Stimulated activated CD8-positive, alpha-beta memory T cell treated with anti-CD3 and anti-CD28 coated beads, Interleukin-15, amount 100 ng/mL, for 1 hour (primary cell): Measurements from ENCODE around the gene KRT23.

Experiments used
- DNase-seq: peaks from one replicate; pipeline ENCODE4 v3.0.0-alpha.2; 2020; ENCODE audit warnings: low read depth

The KRT23 gene

GRCh38 chr17:40909755-40910154 lies 27.7 kb downstream of the KRT23 start:
- no peak for DNase-seq

GRCh38 chr17:40909351-40909750 lies 28.1 kb downstream of the KRT23 start:
- DNase-seq: peak; percentile 30

GRCh38 chr17:40906613-40907012 lies 30.8 kb downstream of the KRT23 start:
- DNase-seq: no peak

- no peak for DNase-seq
Observed at GRCh38 chr17:40905370-40905769, 32.1 kb downstream of the KRT23 start.

DNA sequence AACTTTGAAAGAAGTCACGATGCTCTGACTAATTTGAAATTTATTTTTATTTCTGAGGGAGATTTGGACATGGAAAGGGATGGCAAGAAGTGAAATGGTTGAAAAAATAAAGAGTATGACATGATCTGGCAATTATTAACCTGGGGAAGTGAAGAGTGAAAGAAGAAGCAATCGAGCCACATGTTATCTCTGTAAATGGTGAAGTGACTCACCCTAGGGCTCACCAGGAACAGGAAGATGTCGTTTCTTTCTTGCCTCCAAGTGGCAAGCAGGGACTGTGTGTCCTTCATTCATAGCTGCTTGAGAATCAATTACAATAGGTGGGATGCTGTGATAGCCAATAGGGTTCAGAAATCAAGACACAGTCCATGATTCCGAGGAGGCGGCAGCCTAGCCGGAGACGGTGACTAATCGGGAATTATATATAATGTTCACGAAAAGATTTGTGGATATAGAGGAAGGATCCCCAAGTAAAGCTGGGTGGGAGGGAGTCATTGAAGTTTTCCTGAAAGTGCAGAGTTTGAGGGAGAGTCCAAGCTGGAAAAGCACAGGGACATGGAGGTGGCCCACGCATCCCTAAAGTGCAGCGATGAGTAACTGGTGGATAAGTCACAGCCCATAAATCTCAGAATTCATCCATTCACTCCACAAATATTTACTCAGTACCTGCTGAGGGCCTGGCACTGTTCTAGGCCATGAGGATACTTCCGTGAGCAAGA lies 34.2 kb downstream of the KRT23 start:
- DNase-seq: no peak

GRCh38 chr17:40902498-40902897 lies 34.9 kb downstream of the KRT23 start:
- DNase-seq: no peak

GRCh38 chr17:40901981-40902474 lies 35.4 kb downstream of the KRT23 start:
- no peak for DNase-seq

GRCh38 chr17:40900809-40901356 lies 36.6 kb downstream of the KRT23 start:
- no peak for DNase-seq

GRCh38 chr17:40896916-40897455 lies 40.5 kb downstream of the KRT23 start:
- no peak for DNase-seq

GRCh38 chr17:40895106-40895730 lies 42.2 kb downstream of the KRT23 start:
- DNase-seq: no peak

DNA sequence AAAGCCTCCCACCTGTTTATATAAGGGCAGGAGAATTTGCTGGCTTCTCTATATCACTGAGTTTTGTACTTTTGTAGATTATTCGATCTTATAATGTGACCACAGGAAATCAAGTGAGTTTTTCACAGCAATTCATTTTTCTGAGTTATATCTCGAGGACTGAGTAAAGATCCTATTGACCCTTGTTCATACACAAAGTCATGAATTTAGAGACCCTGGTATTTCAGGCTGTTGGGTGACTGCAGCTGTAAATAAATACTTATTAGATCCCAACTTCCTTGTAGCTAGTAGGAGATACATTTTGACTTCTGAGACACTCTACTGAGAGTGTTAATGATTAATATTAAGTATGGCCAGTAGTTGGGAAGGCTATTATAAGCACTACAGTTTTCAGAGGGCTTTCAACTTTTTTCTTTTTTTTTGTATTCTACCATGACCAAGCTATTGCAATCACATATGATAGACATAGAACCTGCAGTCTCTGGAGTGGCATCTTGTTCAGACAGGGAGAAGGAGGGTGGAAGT lies 49.2 kb downstream of the KRT23 start:
- no peak for DNase-seq

DNA sequence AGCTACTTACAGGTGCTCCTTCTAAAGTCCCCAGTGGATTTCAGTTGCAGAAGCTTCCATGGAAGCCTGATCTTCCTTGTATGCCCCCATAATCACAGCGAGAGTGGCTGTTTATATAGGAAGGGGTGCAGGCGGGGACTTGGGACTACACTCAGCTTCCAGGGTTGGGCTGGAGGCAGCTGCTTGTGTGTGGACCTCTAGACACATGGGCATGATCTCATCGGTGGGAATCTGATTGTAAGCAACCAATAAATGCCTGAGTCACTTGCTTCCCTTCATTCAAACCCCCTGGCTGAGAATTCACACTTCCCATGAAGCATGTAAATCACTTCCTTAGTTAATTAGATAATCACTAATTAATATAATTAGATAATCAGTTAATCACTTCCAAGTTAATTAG lies 51.4 kb downstream of the KRT23 start:
- no peak for DNase-seq

DNA sequence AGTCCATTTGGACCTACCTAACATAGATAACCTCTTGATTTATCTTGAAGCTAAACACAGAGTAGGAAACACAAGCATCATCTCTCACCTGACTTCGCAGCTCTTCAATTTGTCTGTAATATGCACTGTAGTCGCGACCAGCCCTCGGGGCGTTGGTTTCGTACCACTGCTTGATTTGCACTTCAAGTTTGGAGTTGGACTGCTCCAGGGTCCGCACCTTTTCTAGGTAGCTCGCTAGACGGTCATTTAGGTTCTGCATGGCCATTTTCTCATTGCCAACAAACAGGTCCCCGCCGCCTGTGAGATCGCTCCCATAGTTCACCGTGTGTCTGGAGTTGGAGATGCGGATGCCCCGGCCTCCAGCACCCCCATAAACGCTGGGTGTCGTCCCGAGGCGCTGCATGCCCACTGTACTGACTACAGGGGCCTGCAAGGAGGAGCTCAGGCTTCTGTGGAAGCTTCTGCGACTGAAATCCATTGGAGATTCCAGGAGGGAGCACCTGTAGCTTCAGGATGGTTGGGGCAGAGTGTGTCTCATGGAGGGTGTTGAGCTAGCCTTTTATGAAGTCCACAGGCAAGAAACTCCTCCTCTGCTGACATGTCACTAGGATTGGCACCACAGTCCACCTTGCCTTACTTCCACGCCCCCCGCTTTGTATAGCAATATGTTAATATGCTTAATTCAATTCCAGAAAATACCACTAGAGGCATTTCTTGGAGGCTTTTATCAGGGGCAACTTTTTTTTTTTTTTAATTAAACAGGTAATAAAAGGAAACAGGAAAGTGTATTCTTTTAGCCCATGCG lies 52.5 kb downstream of the KRT23 start, which contains the start of gene KRT20:
Gene KRT20, minus strand, starts transcription at position 535 of the 805 bp plus-strand sequence. Its CDS starts 57 bp downstream, at position 478.
- no peak for DNase-seq

- DNase-seq: no peak
Observed at GRCh38 chr17:40883626-40884334, 53.7 kb downstream of the KRT23 start.

DNA sequence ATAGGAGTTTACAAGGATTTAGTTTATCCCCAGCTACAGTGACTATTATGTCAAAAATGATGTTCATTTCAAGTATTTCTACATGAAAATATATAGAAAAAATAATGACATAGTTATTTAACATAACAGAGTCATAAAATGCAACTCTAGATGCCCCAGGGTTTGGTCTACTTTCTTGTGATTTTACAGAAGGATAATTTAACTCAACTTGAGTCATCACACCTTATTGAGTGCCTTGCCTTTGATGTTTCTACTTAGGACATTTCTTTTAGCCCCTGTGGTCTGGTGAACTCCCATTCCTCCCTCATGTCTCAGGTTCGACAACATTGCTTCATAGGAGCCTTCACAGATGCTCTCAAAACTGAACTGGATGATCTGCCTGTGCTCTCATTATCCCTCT lies 54.4 kb downstream of the KRT23 start:
- DNase-seq: no peak

DNA sequence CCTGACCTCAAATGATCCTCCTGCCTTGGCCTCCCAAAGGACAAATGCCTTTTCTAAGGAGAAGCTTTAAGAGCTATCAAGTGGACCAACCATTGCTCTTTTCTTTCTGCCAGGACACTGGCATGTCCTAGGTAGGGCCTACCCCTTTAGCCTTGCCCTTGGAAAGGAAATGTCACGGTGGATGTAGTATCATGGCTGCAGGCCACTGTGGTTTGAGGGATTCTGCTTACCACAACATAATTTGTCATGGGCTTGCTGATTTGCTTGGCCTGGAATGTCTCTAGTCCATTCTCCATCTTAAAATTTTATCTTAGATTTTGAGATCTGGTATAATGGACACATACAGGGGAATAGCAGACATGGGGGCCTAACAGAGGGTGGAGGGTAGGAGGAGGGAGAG lies 58.4 kb downstream of the KRT23 start:
- no peak for DNase-seq

GRCh38 chr17:40878044-40878443 lies 59.4 kb downstream of the KRT23 start:
- no peak for DNase-seq

- DNase-seq: no peak
Observed at GRCh38 chr17:40873801-40874200, 63.6 kb downstream of the KRT23 start.

- no peak for DNase-seq
Observed at GRCh38 chr17:40873255-40873654, 64.2 kb downstream of the KRT23 start.
